Loucy (cell line): Measurements from ENCODE around the gene ARL2BP.

Source experiments
- EZH2phosphoT487 ChIP-seq: fragments of 200-600 bp; IDR thresholded peaks from 2 replicates; pipeline ENCODE4 v1.6.1; 2018; ENCODE audit warnings: antibody characterized with exemption, mild to moderate bottlenecking, moderate library complexity, borderline replicate concordance
- TF ChIP-seq, protein P1 (sequence below): fragments of 200-600 bp; sonication (generic); conservative IDR thresholded peaks from 2 replicates; pipeline ENCODE4 v1.5.1; 2014; ENCODE audit warnings: mild to moderate bottlenecking, antibody characterized with exemption, low read length

DNA sequence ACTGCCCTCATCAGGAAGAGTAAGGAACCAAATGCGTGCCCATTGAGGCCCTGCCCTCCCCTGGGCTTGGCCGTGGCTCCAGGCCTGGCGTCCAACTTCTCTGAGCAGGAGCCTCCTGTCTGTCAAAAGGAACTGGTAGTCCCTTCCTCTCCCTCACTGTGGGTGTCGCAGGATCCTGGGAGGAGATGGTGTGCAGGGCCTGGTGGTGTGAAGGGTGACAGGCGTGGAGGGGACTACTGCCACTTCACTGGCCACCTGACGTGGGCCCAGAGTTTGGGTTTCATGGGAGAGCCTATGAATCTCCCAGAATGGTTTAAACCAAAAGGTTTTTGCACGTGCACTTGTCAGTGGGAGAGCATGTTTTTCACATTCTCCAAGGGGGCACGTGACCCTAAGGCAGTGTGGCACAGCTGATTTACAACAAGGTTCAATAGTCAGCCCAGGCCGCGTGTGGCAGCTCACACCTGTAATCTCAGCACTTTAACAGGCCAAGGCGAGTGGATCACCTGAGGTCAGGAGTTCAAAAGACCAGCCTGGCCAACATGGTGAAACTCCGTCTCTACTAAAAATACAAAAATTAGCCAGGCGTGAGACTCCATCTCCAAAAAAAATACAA lies 12.5 kb downstream of the ARL2BP start:
- no peak for TF ChIP-seq EZH2phosphoT487
- TF ChIP-seq, protein P1, sequence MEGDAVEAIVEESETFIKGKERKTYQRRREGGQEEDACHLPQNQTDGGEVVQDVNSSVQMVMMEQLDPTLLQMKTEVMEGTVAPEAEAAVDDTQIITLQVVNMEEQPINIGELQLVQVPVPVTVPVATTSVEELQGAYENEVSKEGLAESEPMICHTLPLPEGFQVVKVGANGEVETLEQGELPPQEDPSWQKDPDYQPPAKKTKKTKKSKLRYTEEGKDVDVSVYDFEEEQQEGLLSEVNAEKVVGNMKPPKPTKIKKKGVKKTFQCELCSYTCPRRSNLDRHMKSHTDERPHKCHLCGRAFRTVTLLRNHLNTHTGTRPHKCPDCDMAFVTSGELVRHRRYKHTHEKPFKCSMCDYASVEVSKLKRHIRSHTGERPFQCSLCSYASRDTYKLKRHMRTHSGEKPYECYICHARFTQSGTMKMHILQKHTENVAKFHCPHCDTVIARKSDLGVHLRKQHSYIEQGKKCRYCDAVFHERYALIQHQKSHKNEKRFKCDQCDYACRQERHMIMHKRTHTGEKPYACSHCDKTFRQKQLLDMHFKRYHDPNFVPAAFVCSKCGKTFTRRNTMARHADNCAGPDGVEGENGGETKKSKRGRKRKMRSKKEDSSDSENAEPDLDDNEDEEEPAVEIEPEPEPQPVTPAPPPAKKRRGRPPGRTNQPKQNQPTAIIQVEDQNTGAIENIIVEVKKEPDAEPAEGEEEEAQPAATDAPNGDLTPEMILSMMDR: no peak
